ENCODE results near the gene EPS8.

The EPS8 gene

GRCh38 chr12:15608941-15609340 is 180.2 kb downstream of the EPS8 start:
- TF ChIP-seq, protein P1, sequence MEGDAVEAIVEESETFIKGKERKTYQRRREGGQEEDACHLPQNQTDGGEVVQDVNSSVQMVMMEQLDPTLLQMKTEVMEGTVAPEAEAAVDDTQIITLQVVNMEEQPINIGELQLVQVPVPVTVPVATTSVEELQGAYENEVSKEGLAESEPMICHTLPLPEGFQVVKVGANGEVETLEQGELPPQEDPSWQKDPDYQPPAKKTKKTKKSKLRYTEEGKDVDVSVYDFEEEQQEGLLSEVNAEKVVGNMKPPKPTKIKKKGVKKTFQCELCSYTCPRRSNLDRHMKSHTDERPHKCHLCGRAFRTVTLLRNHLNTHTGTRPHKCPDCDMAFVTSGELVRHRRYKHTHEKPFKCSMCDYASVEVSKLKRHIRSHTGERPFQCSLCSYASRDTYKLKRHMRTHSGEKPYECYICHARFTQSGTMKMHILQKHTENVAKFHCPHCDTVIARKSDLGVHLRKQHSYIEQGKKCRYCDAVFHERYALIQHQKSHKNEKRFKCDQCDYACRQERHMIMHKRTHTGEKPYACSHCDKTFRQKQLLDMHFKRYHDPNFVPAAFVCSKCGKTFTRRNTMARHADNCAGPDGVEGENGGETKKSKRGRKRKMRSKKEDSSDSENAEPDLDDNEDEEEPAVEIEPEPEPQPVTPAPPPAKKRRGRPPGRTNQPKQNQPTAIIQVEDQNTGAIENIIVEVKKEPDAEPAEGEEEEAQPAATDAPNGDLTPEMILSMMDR (IDR thresholded peaks at IDR 0.05; ENCODE audit: control insufficient read depth, insufficient read depth, low read depth, low read length, missing control alignments), result no peak
- H3K4me3 ChIP-seq (ENCODE audit: control insufficient read depth, low read depth, low read length), result no peak overlapping the region
- DNase-seq (ENCODE audit: low read depth), result no peak

- no peak for DNase-seq (ENCODE audit: low read depth)
- no peak overlapping the region for H3K4me3 ChIP-seq (ENCODE audit: control insufficient read depth, low read depth, low read length)
- TF ChIP-seq, protein P1 (IDR thresholded peaks at IDR 0.05; ENCODE audit: control insufficient read depth, insufficient read depth, low read depth, low read length, missing control alignments), result no peak
Observed at GRCh38 chr12:15608406-15608805, 180.8 kb downstream of the EPS8 start.

DNA sequence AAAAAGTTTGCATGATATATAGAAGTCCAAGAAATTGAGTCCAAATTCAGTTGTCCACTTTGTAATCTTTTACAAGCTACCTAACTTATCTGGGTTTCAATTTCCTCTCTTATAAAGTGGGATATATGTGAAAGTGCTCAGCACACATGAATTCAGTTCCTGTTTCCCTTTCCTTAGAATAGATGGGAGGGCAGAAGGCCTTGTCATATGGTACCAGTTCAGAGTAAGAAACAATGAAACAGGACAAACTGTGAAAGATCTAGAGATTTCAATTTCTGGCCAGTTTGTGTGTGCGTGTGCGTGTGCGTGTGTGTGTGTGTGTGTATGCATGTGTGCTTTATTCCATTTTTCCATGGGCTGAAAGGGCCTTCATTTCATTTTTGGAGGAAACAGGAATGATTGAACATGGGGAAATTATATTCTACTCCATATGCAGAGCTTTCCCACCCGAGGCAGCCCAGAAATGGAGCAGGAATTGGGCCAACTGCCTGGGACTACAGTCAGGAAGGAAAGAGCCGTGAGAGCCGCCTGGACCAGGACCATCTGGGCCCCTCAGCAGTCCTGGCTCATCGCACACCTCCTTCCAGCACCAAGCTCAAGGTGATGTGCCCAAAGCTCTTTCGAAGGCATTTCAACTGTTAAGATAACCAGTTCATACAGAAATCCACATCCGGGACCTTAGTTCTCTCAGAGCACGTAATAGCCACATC is 183.2 kb downstream of the EPS8 start:
- DNase-seq (ENCODE audit: low read depth), result no peak
- H3K4me3 ChIP-seq (ENCODE audit: control insufficient read depth, low read depth, low read length), result no peak overlapping the region
- TF ChIP-seq, protein P1 (IDR thresholded peaks at IDR 0.05; ENCODE audit: control insufficient read depth, insufficient read depth, low read depth, low read length, missing control alignments), result no peak

DNA sequence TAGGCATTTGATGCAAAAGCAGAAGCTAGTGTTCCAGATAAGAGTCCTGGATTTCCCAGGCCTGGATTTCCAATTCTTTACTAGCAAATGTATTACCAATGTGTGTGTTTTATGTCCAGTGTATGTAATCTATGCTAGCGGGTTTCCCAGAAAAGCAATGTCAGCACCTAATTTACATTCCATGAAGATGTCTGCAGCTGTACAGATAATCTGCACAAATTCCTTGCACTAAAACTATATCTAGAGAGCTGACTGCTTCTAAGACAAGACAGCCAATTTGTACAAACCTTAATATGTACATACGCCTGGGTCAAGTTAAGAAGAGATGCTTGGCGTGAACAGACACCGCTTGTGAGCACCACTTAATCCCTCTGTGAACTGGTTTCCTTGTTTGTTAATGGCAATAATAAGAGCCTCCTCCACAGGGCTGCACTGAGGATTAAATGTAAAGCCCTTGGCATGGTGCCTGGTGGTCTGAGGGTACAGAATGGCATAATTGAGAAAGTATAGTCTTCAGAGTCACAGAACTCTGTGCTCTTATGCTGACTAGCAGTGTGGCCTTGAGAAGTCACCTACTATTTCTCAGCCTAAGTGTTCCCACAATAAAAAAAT is 185.6 kb downstream of the EPS8 start:
- TF ChIP-seq, protein P1 (IDR thresholded peaks at IDR 0.05; ENCODE audit: control insufficient read depth, insufficient read depth, low read depth, low read length, missing control alignments), result no peak
- no peak for DNase-seq (ENCODE audit: low read depth)
- H3K4me3 ChIP-seq (ENCODE audit: control insufficient read depth, low read depth, low read length), result no peak overlapping the region

DNA sequence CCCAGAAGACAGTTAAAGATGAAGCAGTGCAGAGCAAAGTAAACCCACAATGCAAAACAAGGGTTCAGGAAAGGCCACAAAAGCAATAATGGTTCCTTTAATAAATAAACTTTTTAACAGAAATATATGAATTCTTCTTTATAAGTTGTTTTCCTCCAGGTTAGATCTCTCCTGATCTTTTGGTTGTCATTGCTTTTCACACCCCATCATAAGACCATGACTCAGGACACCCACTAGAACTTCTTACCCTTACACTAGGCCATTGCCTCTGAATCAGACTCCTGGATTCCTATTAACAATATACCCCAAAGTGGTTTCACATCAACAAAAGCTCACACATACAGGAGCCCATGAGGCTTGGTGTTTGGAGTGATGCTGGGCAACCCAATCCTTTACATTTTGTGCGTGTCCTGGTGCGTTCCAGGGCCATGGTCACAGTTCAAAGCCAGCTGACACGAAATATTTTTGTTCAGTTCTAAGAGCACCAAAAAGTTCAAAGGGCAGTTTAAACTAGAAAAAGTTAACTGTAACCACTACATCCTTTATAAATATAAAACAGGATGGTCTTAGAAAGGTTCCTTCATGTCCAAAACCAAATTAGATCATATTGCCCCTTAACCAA is 187.0 kb downstream of the EPS8 start:
- no peak overlapping the region for H3K4me3 ChIP-seq (ENCODE audit: control insufficient read depth, low read depth, low read length)
- no peak for DNase-seq (ENCODE audit: low read depth)
- TF ChIP-seq, protein P1 (IDR thresholded peaks at IDR 0.05; ENCODE audit: control insufficient read depth, insufficient read depth, low read depth, low read length, missing control alignments), result no peak

- H3K4me3 ChIP-seq (ENCODE audit: control insufficient read depth, low read depth, low read length), result no peak overlapping the region
- peak; percentile 21 for DNase-seq (ENCODE audit: low read depth)
- TF ChIP-seq, protein P1 (IDR thresholded peaks at IDR 0.05; ENCODE audit: control insufficient read depth, insufficient read depth, low read depth, low read length, missing control alignments), result no peak
Observed at GRCh38 chr12:15601210-15601800, 187.9 kb downstream of the EPS8 start.
